Measurements from ENCODE around the gene MBD4. TPM values are rescaled to one million over a fixed set of nuclear protein-coding genes. Genes with fewer than 3 reads are reported as not detected.

The MBD4 gene
- total and polyA plus RNA-seq, 2 of the 4 experiments (the other 2 are of a cell fraction): 13.8 to 15.0 TPM

GRCh38 chr3:129440618-129441190, 956 bp upstream of the MBD4 start:
- H4K20me1 ChIP-seq (ENCODE audit: insufficient read depth, low read length): no peaks in the 10 kb centered on the region
- H3K23ac ChIP-seq (ENCODE audit: low read depth, low read length): peak overlapping the region; percentile 97
- no peak; the same call in 1 of the 2 replicates for TF ChIP-seq POLR2A (IDR thresholded peaks at IDR 0.05; ENCODE audit: low read depth, low read length)
- TF ChIP-seq CTCF (conservative IDR thresholded peaks at IDR 0.05; ENCODE audit: low read depth, low read length): 0 out of 2 replicates have a peak, but pooled peaks have one; percentile 0
- peak; percentile 40; the same call in 1 of the 2 replicates for TF ChIP-seq BHLHE40 (IDR thresholded peaks at IDR 0.05; ENCODE audit: low read depth, low read length)
- peak; percentile 75 for TF ChIP-seq CEBPB (IDR thresholded peaks at IDR 0.05; ENCODE audit: low read depth, low read length)
- H3K4ac ChIP-seq (ENCODE audit: low read depth, low read length): peak overlapping the region; percentile 92
- peak overlapping the region; percentile 61; the same call in 1 of the 2 replicates for H2BK20ac ChIP-seq (ENCODE audit: low read depth, low read length)
- ChIA-PET POLR2A (ENCODE audit: unreplicated experiment) (interaction anchor here (0.8 kb wide), 1 partner anchor 12 kb away, joined by 4 read pairs; the partner anchor contains the start of gene EFCAB12), CTCF (interaction anchor here (1.8 kb wide), 1 partner anchor 57 kb away, joined by 6 read pairs; no protein-coding TSS in a partner anchor)
- peak overlapping the region; percentile 92 for H2BK5ac ChIP-seq (ENCODE audit: low read depth, low read length, poor library complexity, severe bottlenecking)
- H2AK9ac ChIP-seq (replicated peaks; ENCODE audit: low read depth, low read length, poor library complexity): peak overlapping the region; percentile 95
- peak overlapping the region; percentile 88 for H4K91ac ChIP-seq (ENCODE audit: insufficient read depth, low read depth, low read length)
- H3K9me3 ChIP-seq (ENCODE audit: control insufficient read depth, insufficient read depth, low read length): no peaks in the 10 kb centered on the region
- WGBS, 2 experiments (ENCODE audit: extremely low coverage in 2 of 2, insufficient read length in 1 of 2): no CpG with 5 or more reads among the region's 9 CpGs
- intact Hi-C loops (cut with micrococcal nuclease) (loop anchor here (2.0 to 5.0 kb wide), 5 partner anchors 47 to 387 kb away; no protein-coding TSS in a partner anchor), dilution Hi-C loops (cut with HindIII; ENCODE audit: low sequenced_read_pairs, unreplicated experiment) (no loop called here), in situ Hi-C loops (cut with MboI; ENCODE audit: low sequenced_read_pairs) (no loop called here)
- H3K4me3 ChIP-seq (ENCODE audit: insufficient read depth, low read depth, low read length): peak overlapping the region; percentile 62
- peaks cover 8% of the 10 kb centered on the region for H3K36me3 ChIP-seq (ENCODE audit: control insufficient read depth, insufficient read depth, low read length)
- peak overlapping the region; percentile 62; the same call in 1 of the 2 replicates for H3K18ac ChIP-seq (ENCODE audit: low read depth, low read length)
- H4K8ac ChIP-seq (ENCODE audit: low read depth in 2 of 2, low read length in 2 of 2): peak overlapping the region; percentile 36 to 83
- peak overlapping the region; percentile 83 for H3K56ac ChIP-seq (ENCODE audit: extremely low read depth, insufficient read depth, low read length)
- H2BK120ac ChIP-seq (ENCODE audit: low read depth, low read length): peak overlapping the region; percentile 88
- peaks cover 6% of the 10 kb centered on the region; the same call in 1 of the 2 replicates for H3K9me1 ChIP-seq (ENCODE audit: insufficient read depth, low read length)
- peak overlapping the region; percentile 80 for H3K4me2 ChIP-seq (ENCODE audit: low read depth, low read length)
- peak overlapping the region; percentile 79 for H3K9ac ChIP-seq (ENCODE audit: low read depth, low read length)
- H4K5ac ChIP-seq (ENCODE audit: low read depth, low read length): peak overlapping the region; percentile 60; the same call in 1 of the 2 replicates
- DNase-seq (peak; percentile 62), ATAC-seq (ENCODE audit: low read depth) (no peak)
- peaks cover 27 to 74% of the 10 kb centered on the region in 2 experiments for H3K79me1 ChIP-seq (ENCODE audit: low read depth in 1 of 2, low read length in 2 of 2)
- H2AFZ ChIP-seq (replicated peaks; ENCODE audit: low read length, poor library complexity): peak overlapping the region; percentile 97
- H3K27ac ChIP-seq (ENCODE audit: insufficient read depth, low read length): peak overlapping the region; percentile 82
- H3K27me3 ChIP-seq (ENCODE audit: control insufficient read depth, insufficient read depth, low read length): no peaks in the 10 kb centered on the region
- H2BK15ac ChIP-seq (ENCODE audit: low read depth, low read length): peak overlapping the region; percentile 83; the same call in 2 of the 3 replicates
- H3K4me1 ChIP-seq (ENCODE audit: control insufficient read depth, insufficient read depth, low read length): peaks cover 4% of the 10 kb centered on the region
- H3K14ac ChIP-seq (replicated peaks; ENCODE audit: low read depth, low read length): peak overlapping the region; percentile 88
- BruUV-seq (replicated peaks): TSS peak; percentile 33
- H2AK5ac ChIP-seq (ENCODE audit: low read depth, low read length): peak overlapping the region; percentile 59; the same call in 1 of the 2 replicates

Measured in IMR-90 (cell line).